K562 (cell line): Measurements from ENCODE around the gene MAP2. TPM values are rescaled to one million over a fixed set of nuclear protein-coding genes. Genes with fewer than 3 reads are reported as not detected.

Source experiments
- DDX20 ChIP-seq: fragments of 450-650 bp; IDR thresholded peaks from 2 replicates; pipeline ENCODE4 v1.6.1; 2016; ENCODE audit warnings: missing genetic modification characterization, low read depth, mild to moderate bottlenecking, missing compliant biosample characterization, moderate library complexity
- GABPB2 ChIP-seq: fragments of 250-450 bp; sonication (Bioruptor Pico); conservative IDR thresholded peaks from 2 replicates; pipeline ENCODE4 v1.5.1; 2021; ENCODE audit warnings: mild to moderate bottlenecking
- HNRNPK ChIP-seq: fragments of 200-400 bp; formaldehyde crosslinking; IDR thresholded peaks from one replicate; pipeline ENCODE4 v1.6.1; 2018; ENCODE audit warnings: mild to moderate bottlenecking, low read depth, low read length; ENCODE audit not compliant: poor library complexity, severe bottlenecking
- MCM3 ChIP-seq: fragments of 450-650 bp; IDR thresholded peaks from 2 replicates; pipeline ENCODE4 v1.6.1; 2016
- RNF219 ChIP-seq: fragments of 250-450 bp; sonication (Bioruptor Pico); IDR thresholded peaks from 2 replicates; pipeline ENCODE4 v1.5.0; 2022; ENCODE audit warnings: mild to moderate bottlenecking
- TCFL5 ChIP-seq: fragments of 250-450 bp; sonication (Bioruptor Pico); conservative IDR thresholded peaks from 2 replicates; pipeline ENCODE4 v1.6.1; 2021; ENCODE audit warnings: mild to moderate bottlenecking, moderate library complexity, matching md5 sums
- XRCC3 ChIP-seq: fragments of 450-650 bp; IDR thresholded peaks from 2 replicates; pipeline ENCODE4 v1.6.1; 2017; ENCODE audit warnings: mild to moderate bottlenecking, moderate library complexity
- ZNF175 ChIP-seq: fragments of 200-800 bp; sonication (Bioruptor generic); IDR thresholded peaks from 2 replicates; pipeline ENCODE4 v1.6.1; 2016; ENCODE audit warnings: low read depth, mild to moderate bottlenecking, missing genetic modification characterization, missing compliant biosample characterization
- ZNF740 ChIP-seq, 3 experiments: fragments of 200-800 bp in 1 of 3; sonication (Bioruptor generic) in 1 of 3; sonication (generic) in 1 of 3; formaldehyde crosslinking in 1 of 3; IDR thresholded peaks; 2 replicates each; pipeline versions ENCODE4 v1.6.1 to v1.8.0; 2016 to 2022; ENCODE audit warnings: mild to moderate bottlenecking in 2 of 3, missing compliant biosample characterization in 2 of 3, missing genetic modification characterization in 2 of 3, missing genetic modification reagents in 1 of 3
- polyA plus RNA-seq, 8 experiments: library from polyadenylated mRNA; depleted of rRNA in 4 of 8; stranded (reverse) in 5 of 8; unstranded in 3 of 8; fragments of >200 nt; fragmentation: Nextera tagmentation in 2 of 8; fragmentation: Illumina TruSeq in 1 of 8; extraction: Ambion mirVana in 2 of 8; extraction: Trizol in 1 of 8; gene quantifications; 2 replicates each; pipeline versions ENCODE4 v1.2.1 to v1.2.3, GENCODE V29; 2011 to 2014; ENCODE audit warnings: inconsistent platforms in 1 of 8, missing spikeins in 1 of 8
- total RNA-seq, 7 experiments: library from RNA; depleted of rRNA in 6 of 7; stranded (reverse); fragments of >200 nt in 6 of 7; fragmentation: Illumina TruSeq in 2 of 7; extraction: Trizol in 2 of 7; gene quantifications; 2 replicates each; pipeline versions ENCODE4 v1.2.1 to v1.2.3, GENCODE V29; 2011 to 2021; ENCODE audit warnings: low replicate concordance in 1 of 7

MAP2 gene
- total and polyA plus RNA-seq, 9 of the 15 experiments (the other 6 are each of a cell fraction or from before 2014, with no cell fraction given): 0.13 TPM; not detected in 8

GRCh38 chr2:209682646-209683045, 258.8 kb downstream of the MAP2 start (continued):
- no peak for TF ChIP-seq ZNF740 (CRISPR knock-in tag; IDR thresholded peaks at IDR 0.05)
- no peak for TF ChIP-seq ZNF740 (tag; IDR thresholded peaks at IDR 0.05)
- no peak for TF ChIP-seq GABPB2 (CRISPR knock-in tag)
- no peak for TF ChIP-seq TCFL5 (CRISPR knock-in tag)
- no peak for TF ChIP-seq HNRNPK
- no peak for TF ChIP-seq XRCC3
- no peak for TF ChIP-seq RNF219 (CRISPR knock-in tag)
- no peak for TF ChIP-seq DDX20 (tag)
- no peak for TF ChIP-seq MCM3
- TF ChIP-seq ZNF175: no peak
